SK-N-SH treated with all-trans-retinoic acid at 6 μM for 48 hours (cell line): ENCODE results near the gene MRPL38.

Source experiments
- ATAC-seq: fragments of 200-7000 bp; cut with Tn5 transposase; 3 replicates; pipeline ENCODE4 v1.9.1; 2020; ENCODE audit warnings: mild to moderate bottlenecking, moderate library complexity
- ARNTL ChIP-seq: fragments of 450-650 bp; formaldehyde crosslinking; IDR thresholded peaks from 2 replicates; pipeline ENCODE4 v1.5.0; 2020; ENCODE audit warnings: low read depth, mild to moderate bottlenecking, moderate library complexity, borderline replicate concordance
- BACH2 ChIP-seq: fragments of 250-450 bp; sonication (Bioruptor Pico); IDR thresholded peaks from 2 replicates; pipeline ENCODE4 v1.9.0; 2021; ENCODE audit warnings: mild to moderate bottlenecking, borderline replicate concordance
- CREB5 ChIP-seq: fragments of 250-450 bp; sonication (Bioruptor Pico); IDR thresholded peaks from 2 replicates; pipeline ENCODE4 v1.5.1; 2020; ENCODE audit warnings: low read depth, mild to moderate bottlenecking, moderate library complexity
- CSDC2 ChIP-seq: fragments of 250-450 bp; sonication (Bioruptor Pico); IDR thresholded peaks from 2 replicates; pipeline ENCODE4 v1.5.0; 2020; ENCODE audit warnings: mild to moderate bottlenecking, moderate library complexity
- CSRNP3 ChIP-seq: fragments of 250-450 bp; sonication (Bioruptor Pico); IDR thresholded peaks from 2 replicates; pipeline ENCODE4 v1.5.1; 2021; ENCODE audit warnings: mild to moderate bottlenecking, moderate library complexity
- ESRRG ChIP-seq: fragments of 250-450 bp; sonication (Bioruptor Pico); IDR thresholded peaks from 2 replicates; pipeline ENCODE4 v1.6.1; 2021; ENCODE audit warnings: mild to moderate bottlenecking
- GLIS3 ChIP-seq: fragments of 250-450 bp; sonication (Bioruptor Pico); IDR thresholded peaks from 2 replicates; pipeline ENCODE4 v1.5.0; 2020; ENCODE audit warnings: mild to moderate bottlenecking, moderate library complexity
- ISL1 ChIP-seq: fragments of 250-450 bp; sonication (Bioruptor Pico); IDR thresholded peaks from 2 replicates; pipeline ENCODE4 v2.1.2; 2022; ENCODE audit warnings: mild to moderate bottlenecking, moderate library complexity
- OSR1 ChIP-seq: fragments of 250-450 bp; sonication (Bioruptor Pico); IDR thresholded peaks from 2 replicates; pipeline ENCODE4 v1.8.0; 2022; ENCODE audit warnings: moderate library complexity, mild to moderate bottlenecking, inconsistent platforms
- PATZ1 ChIP-seq: fragments of 250-450 bp; sonication (Bioruptor Pico); IDR thresholded peaks from 2 replicates; pipeline ENCODE4 v1.8.0; 2020; ENCODE audit warnings: mild to moderate bottlenecking, moderate library complexity, borderline replicate concordance
- POU6F1 ChIP-seq: fragments of 250-450 bp; sonication (Bioruptor Pico); IDR thresholded peaks from 2 replicates; pipeline ENCODE4 v1.8.0; 2021; ENCODE audit warnings: low read depth, mild to moderate bottlenecking, moderate library complexity, borderline replicate concordance
- PPARA ChIP-seq: fragments of 250-450 bp; sonication (Bioruptor Pico); IDR thresholded peaks from 2 replicates; pipeline ENCODE4 v1.5.0; 2020; ENCODE audit warnings: mild to moderate bottlenecking, borderline replicate concordance
- SNAI2 ChIP-seq: fragments of 250-450 bp; sonication (Bioruptor Pico); IDR thresholded peaks from 2 replicates; pipeline ENCODE4 v1.5.0; 2020; ENCODE audit warnings: mild to moderate bottlenecking, moderate library complexity
- TCF4 ChIP-seq: fragments of 250-450 bp; sonication (Bioruptor Pico); IDR thresholded peaks from 2 replicates; pipeline ENCODE4 v1.8.0; 2021; ENCODE audit warnings: mild to moderate bottlenecking, moderate library complexity, borderline replicate concordance
- TOX ChIP-seq: fragments of 250-450 bp; sonication (Bioruptor Pico); IDR thresholded peaks from 2 replicates; pipeline ENCODE4 v1.8.0; 2021; ENCODE audit warnings: mild to moderate bottlenecking, moderate library complexity, borderline replicate concordance
- TSHZ2 ChIP-seq: fragments of 250-450 bp; sonication (Bioruptor Pico); IDR thresholded peaks from 2 replicates; pipeline ENCODE4 v1.5.0; 2020; ENCODE audit warnings: mild to moderate bottlenecking, moderate library complexity
- ZC3H10 ChIP-seq: fragments of 250-450 bp; sonication (Bioruptor Pico); IDR thresholded peaks from 2 replicates; pipeline ENCODE4 v1.5.1; 2021; ENCODE audit warnings: mild to moderate bottlenecking, moderate library complexity
- ZFP3 ChIP-seq: fragments of 250-450 bp; sonication (Bioruptor Pico); IDR thresholded peaks from 2 replicates; pipeline ENCODE4 v1.5.0; 2020; ENCODE audit warnings: mild to moderate bottlenecking, moderate library complexity
- ZFP30 ChIP-seq: fragments of 450-650 bp; formaldehyde crosslinking; IDR thresholded peaks from 2 replicates; pipeline ENCODE4 v1.5.0; 2022; ENCODE audit warnings: mild to moderate bottlenecking, moderate library complexity
- ZNF565 ChIP-seq: fragments of 450-650 bp; formaldehyde crosslinking; conservative IDR thresholded peaks from 2 replicates; pipeline ENCODE4 v1.5.0; 2020; ENCODE audit warnings: low read depth, mild to moderate bottlenecking, moderate library complexity
- ZNF70 ChIP-seq: fragments of 450-650 bp; formaldehyde crosslinking; IDR thresholded peaks from 2 replicates; pipeline ENCODE4 v1.5.0; 2020; ENCODE audit warnings: mild to moderate bottlenecking, moderate library complexity

The MRPL38 gene

GRCh38 chr17:75856062-75856756 is 48.5 kb downstream of the MRPL38 start (continued):
- no peak for TF ChIP-seq TSHZ2 (CRISPR knock-in tag)

GRCh38 chr17:75855310-75856061 is 49.2 kb downstream of the MRPL38 start, which contains the start of gene WBP2:
Gene WBP2, minus strand, starts transcription at chr17:75855335. Its CDS starts 38 bp downstream, at chr17:75855297.
- ATAC-seq = peak; percentile 91
- TF ChIP-seq BACH2 (CRISPR knock-in tag) (no peak), ZFP3 (CRISPR knock-in tag) (peak; percentile 57; the same call in 1 of the 2 replicates), TSHZ2 (CRISPR knock-in tag) (no peak), ZC3H10 (no peak), ZFP30 (CRISPR knock-in tag) (no peak), ZNF70 (no peak)

- no peak for TF ChIP-seq CSRNP3 (CRISPR knock-in tag)
- TF ChIP-seq ZFP30 (CRISPR knock-in tag) = no peak
- TF ChIP-seq ESRRG = no peak
- TF ChIP-seq BACH2 (CRISPR knock-in tag) = no peak
- no peak for TF ChIP-seq SNAI2
- no peak for TF ChIP-seq ARNTL
- TF ChIP-seq PPARA (CRISPR knock-in tag) = no peak
- TF ChIP-seq CSDC2 (CRISPR knock-in tag) = no peak
- no peak for TF ChIP-seq POU6F1
- no peak for TF ChIP-seq TCF4 (CRISPR knock-in tag)
- no peak for TF ChIP-seq ZFP3 (CRISPR knock-in tag)
- TF ChIP-seq ISL1 (CRISPR knock-in tag) = no peak
- TF ChIP-seq ZNF70 = no peak
- no peak for TF ChIP-seq ZNF565 (CRISPR knock-in tag)
- no peak for TF ChIP-seq TOX
- no peak for TF ChIP-seq CREB5 (CRISPR knock-in tag)
- TF ChIP-seq PATZ1 = no peak
- TF ChIP-seq GLIS3 (CRISPR knock-in tag) = no peak
- no peak for TF ChIP-seq OSR1 (CRISPR knock-in tag)
- TF ChIP-seq TSHZ2 (CRISPR knock-in tag) = no peak
- ATAC-seq = peak; percentile 3
These were observed 49.8 kb downstream of the MRPL38 start for GRCh38 chr17:75854881-75855309.
